OCI-LY3 (cell line): Measurements from ENCODE around the gene COX20.

Experiments
- H2AFZ ChIP-seq: fragments of 200-600, 300-600 bp; shearing (Covaris generic); 2 replicates; pipeline ENCODE4 v1.6.0; 2014; ENCODE audit warnings: antibody characterized with exemption, low read depth, low read length
- H3K27ac ChIP-seq: fragments of 200-600, 300-600 bp; sonication (generic); 2 replicates; pipeline ENCODE4 v1.5.1; 2014; ENCODE audit warnings: mild to moderate bottlenecking, low read length, moderate library complexity, mixed read lengths
- H3K27me3 ChIP-seq: fragments of 200-600, 300-600 bp; sonication (generic); 2 replicates; pipeline ENCODE4 v1.6.1; 2014; ENCODE audit warnings: low read depth, low read length, mixed read lengths
- H3K36me3 ChIP-seq: fragments of 200-600, 300-600 bp; sonication (generic); replicated peaks from 2 replicates; pipeline ENCODE3; 2014; ENCODE audit warnings: low read depth, low read length, mixed read lengths
- H3K4me1 ChIP-seq: fragments of 300-600, 200-600 bp; sonication (generic); 2 replicates; pipeline ENCODE4 v1.6.1; 2014; ENCODE audit warnings: low read length, mixed read lengths
- H3K4me2 ChIP-seq: fragments of 200-600, 300-600 bp; sonication (generic); 2 replicates; pipeline ENCODE4 v1.6.1; 2014; ENCODE audit warnings: low read length, mixed read lengths
- H3K4me3 ChIP-seq: fragments of 300-600, 200-600 bp; sonication (generic); 2 replicates; pipeline ENCODE4 v1.5.1; 2014; ENCODE audit warnings: antibody characterized with exemption, mild to moderate bottlenecking, low read length, moderate library complexity
- H3K79me2 ChIP-seq: fragments of 300-600, 200-600 bp; shearing (Covaris generic); 2 replicates; pipeline ENCODE4 v1.6.1; 2014; ENCODE audit warnings: mild to moderate bottlenecking, low read length, mixed read lengths
- H3K9ac ChIP-seq: fragments of 300-600, 200-600 bp; shearing (Covaris generic); 2 replicates; pipeline ENCODE4 v1.6.0; 2014; ENCODE audit warnings: mild to moderate bottlenecking, low read length, moderate library complexity
- H3K9me3 ChIP-seq: fragments of 200-600, 300-600 bp; shearing (Covaris generic); 2 replicates; pipeline ENCODE4 v1.6.1; 2014; ENCODE audit warnings: low read length, mixed read lengths; ENCODE audit not compliant: insufficient read depth
- H4K20me1 ChIP-seq: fragments of 200-600, 300-600 bp; sonication (generic); 2 replicates; pipeline ENCODE4 v1.6.1; 2016; ENCODE audit warnings: low read length, mixed read lengths; ENCODE audit not compliant: insufficient read depth
- CTCF ChIP-seq: fragments of 200-600, 300-600 bp; sonication (generic); IDR thresholded peaks from 2 replicates; pipeline ENCODE4 v1.5.1; 2014; ENCODE audit warnings: antibody characterized with exemption, low read length, low read depth
- EZH2phosphoT487 ChIP-seq: fragments of 200-600 bp; shearing (Covaris generic); IDR thresholded peaks from 2 replicates; pipeline ENCODE4 v1.6.1; 2018; ENCODE audit warnings: antibody characterized with exemption, mixed run types, low read depth

Gene COX20

GRCh38 chr1:244862354-244862698, 26.9 kb downstream of the COX20 start:
- Histone ChIP-seq H3K79me2 (peaks cover 81% of the 10 kb centered on the region), H2AFZ (no peak overlapping the region), H3K9ac (peak overlapping the region; percentile 88), H3K27ac (peak overlapping the region; percentile 58), H3K4me1 (peaks cover 36% of the 10 kb centered on the region), H3K9me3 (no peaks in the 10 kb centered on the region), H3K36me3 (peaks cover 63% of the 10 kb centered on the region), H3K4me2 (peak overlapping the region; percentile 83), H4K20me1 (peaks cover 55% of the 10 kb centered on the region), H3K4me3 (peak overlapping the region; percentile 93), H3K27me3 (no peaks in the 10 kb centered on the region)
- TF ChIP-seq EZH2phosphoT487 (no peak), CTCF (no peak)

- Histone ChIP-seq H3K36me3 (peaks cover 57% of the 10 kb centered on the region), H3K4me2 (peak overlapping the region; percentile 83), H3K4me1 (peaks cover 36% of the 10 kb centered on the region), H3K79me2 (peaks cover 76% of the 10 kb centered on the region), H3K27me3 (no peaks in the 10 kb centered on the region), H3K9ac (peak overlapping the region; percentile 100), H3K4me3 (peak overlapping the region; percentile 93), H2AFZ (no peak overlapping the region), H3K9me3 (no peaks in the 10 kb centered on the region), H3K27ac (peak overlapping the region; percentile 92), H4K20me1 (peaks cover 50% of the 10 kb centered on the region)
- TF ChIP-seq EZH2phosphoT487 (no peak), CTCF (no peak)
These were observed 27.4 kb downstream of the COX20 start for GRCh38 chr1:244862699-244863490.

- Histone ChIP-seq H3K79me2 (peaks cover 68% of the 10 kb centered on the region), H3K9ac (peak overlapping the region; percentile 100), H3K4me3 (peak overlapping the region; percentile 93), H3K27me3 (no peaks in the 10 kb centered on the region), H3K9me3 (no peaks in the 10 kb centered on the region), H4K20me1 (peaks cover 42% of the 10 kb centered on the region), H3K27ac (peak overlapping the region; percentile 92), H3K36me3 (peaks cover 49% of the 10 kb centered on the region), H2AFZ (no peak overlapping the region), H3K4me2 (peak overlapping the region; percentile 57), H3K4me1 (peaks cover 36% of the 10 kb centered on the region)
- TF ChIP-seq EZH2phosphoT487 (no peak), CTCF (no peak)
These were observed 28.2 kb downstream of the COX20 start for GRCh38 chr1:244863491-244864252.

- peak within 1 kb of the TSS; percentile 100 for H3K9ac ChIP-seq
- peaks cover 34% of the 10 kb centered on the region for H4K20me1 ChIP-seq
- H3K27me3 ChIP-seq: no peaks in the 10 kb centered on the region
- peak within 1 kb of the TSS; percentile 93 for H3K4me3 ChIP-seq
- H2AFZ ChIP-seq: peak within 1 kb of the TSS; percentile 75
- H3K9me3 ChIP-seq: no peaks in the 10 kb centered on the region
- H3K4me2 ChIP-seq: peak within 1 kb of the TSS; percentile 100
- no peak for TF ChIP-seq EZH2phosphoT487
- TF ChIP-seq CTCF: peak; percentile 16; the same call in 1 of the 2 replicates
- peaks cover 36% of the 10 kb centered on the region for H3K4me1 ChIP-seq
- peaks cover 60% of the 10 kb centered on the region for H3K79me2 ChIP-seq
- H3K36me3 ChIP-seq: peaks cover 42% of the 10 kb centered on the region
- peak within 1 kb of the TSS; percentile 92 for H3K27ac ChIP-seq
These were observed 29.0 kb downstream of the COX20 start, which contains the start of gene HNRNPU for GRCh38 chr1:244864253-244865027. Gene HNRNPU (minus strand): TSS chr1:244864543. CDS start chr1:244864307, 236 bp downstream.
